ENCODE data around the gene MTX3.

- TF ChIP-seq TCF4 (CRISPR knock-in tag; IDR thresholded peaks at IDR 0.05; ENCODE audit: borderline replicate concordance) (no peak), PATZ1 (CRISPR knock-in tag; IDR thresholded peaks at IDR 0.05; ENCODE audit: borderline replicate concordance) (no peak), SNAI2 (CRISPR knock-in tag; IDR thresholded peaks at IDR 0.05) (no peak), CREB5 (CRISPR knock-in tag; IDR thresholded peaks at IDR 0.05; ENCODE audit: low read depth) (no peak)
Measured at GRCh38 chr5:79976759-79977515, 14.1 kb downstream of the MTX3 start.

Measured in SK-N-SH treated with all-trans-retinoic acid at 6 μM for 48 hours (cell line).